Cardiac muscle cell (in vitro differentiated cells and primary cell): ENCODE results near the gene DTX1. TPM values are rescaled to one million over a fixed set of nuclear protein-coding genes. Genes with fewer than 3 reads are reported as not detected.
A peak's percentile ranks its signal among the peaks of the same experiment; 100 is the strongest.

ENCODE experiments used
- DNase-seq, 2 donors: peaks; one replicate each; pipeline versions ENCODE4 v3.0.0 to v3.0.0-alpha.2; 2010 to 2017; ENCODE audit warnings: low read depth in 1 of 2, low spot score in 1 of 2
- H3K27ac ChIP-seq: fragments of 200-600 bp; sonication (generic); 2 replicates; pipeline ENCODE4 v1.5.1; 2016
- H3K27me3 ChIP-seq: fragments of 200-600 bp; sonication (generic); 2 replicates; pipeline ENCODE4 v1.6.0; 2016; ENCODE audit warnings: control low read depth
- H3K36me3 ChIP-seq: fragments of 200-600 bp; sonication (generic); 2 replicates; pipeline ENCODE4 v1.5.1; 2016; ENCODE audit warnings: control low read depth
- H3K4me1 ChIP-seq: fragments of 200-600 bp; sonication (generic); 2 replicates; pipeline ENCODE4 v1.8.1; 2017; ENCODE audit warnings: low read depth, mild to moderate bottlenecking, mixed run types
- H3K4me3 ChIP-seq: fragments of 200-600 bp; sonication (generic); 2 replicates; pipeline ENCODE4 v1.5.1; 2016; ENCODE audit warnings: mild to moderate bottlenecking
- H3K9me3 ChIP-seq: fragments of 200-600 bp; sonication (generic); 2 replicates; pipeline ENCODE4 v1.5.1; 2017; ENCODE audit warnings: low read depth, mild to moderate bottlenecking, control low read depth
- CTCF ChIP-seq: IDR thresholded peaks from 2 replicates; pipeline ENCODE4 v1.5.1; 2012; ENCODE audit warnings: low read depth, mild to moderate bottlenecking, low read length
- polyA plus RNA-seq: library from polyadenylated mRNA; unstranded; fragments of >200 nt; fragmentation: Nextera tagmentation; extraction: Ambion mirVana; gene quantifications from 2 replicates; pipeline ENCODE4 v1.2.1, GENCODE V29; 2016
- total RNA-seq: library from RNA; depleted of rRNA; stranded (reverse); fragments of >200 nt; gene quantifications from 2 replicates; pipeline ENCODE4 v1.2.3, GENCODE V29; 2016

DTX1 gene
- total and polyA plus RNA-seq, 2 experiments from 2014 or later, result 0.46 to 0.48 TPM

- Histone ChIP-seq H3K4me3 (no peak overlapping the region), H3K27me3 (peaks cover 10% of the 10 kb centered on the region), H3K36me3 (no peaks in the 10 kb centered on the region), H3K27ac (no peak overlapping the region), H3K9me3 (no peaks in the 10 kb centered on the region), H3K4me1 (no peaks in the 10 kb centered on the region)
- DNase-seq, result no peak
- no peak for TF ChIP-seq CTCF
Measured at GRCh38 chr12:113099364-113099763, 42.8 kb downstream of the DTX1 start.

GRCh38 chr12:113099764-113100163, 43.2 kb downstream of the DTX1 start:
- Histone ChIP-seq H3K27me3 (peaks cover 11% of the 10 kb centered on the region), H3K4me3 (no peak overlapping the region), H3K4me1 (no peaks in the 10 kb centered on the region), H3K27ac (no peak overlapping the region), H3K9me3 (no peaks in the 10 kb centered on the region), H3K36me3 (no peaks in the 10 kb centered on the region)
- DNase-seq, result no peak
- TF ChIP-seq CTCF, result no peak

DNA sequence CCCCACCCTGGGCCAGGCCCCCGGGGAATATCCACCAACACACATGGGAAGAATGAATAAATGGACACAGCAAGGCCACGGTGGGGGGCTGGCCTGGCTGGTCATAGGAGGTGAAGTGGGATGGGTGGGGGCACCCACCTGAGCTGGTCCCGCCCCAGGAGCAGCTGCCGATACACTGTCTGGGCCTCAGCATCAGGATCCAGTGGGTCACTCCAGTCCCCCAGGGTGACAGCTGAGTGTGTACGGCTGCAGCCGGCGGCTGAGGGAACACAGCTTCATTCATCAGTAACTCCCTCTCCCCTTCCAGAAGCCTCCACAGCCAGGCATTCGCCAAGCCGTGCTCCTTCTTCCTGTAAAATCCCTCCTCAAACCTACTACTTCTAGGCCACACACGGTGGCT, 45.2 kb downstream of the DTX1 start:
- no peak overlapping the region for H3K27ac ChIP-seq
- no peak overlapping the region for H3K4me3 ChIP-seq
- no peak for DNase-seq
- no peak for TF ChIP-seq CTCF
- no peaks in the 10 kb centered on the region for H3K9me3 ChIP-seq
- no peaks in the 10 kb centered on the region for H3K4me1 ChIP-seq
- peaks cover 11% of the 10 kb centered on the region for H3K27me3 ChIP-seq
- H3K36me3 ChIP-seq, result no peaks in the 10 kb centered on the region

GRCh38 chr12:113102811-113103210, 46.3 kb downstream of the DTX1 start:
- DNase-seq, result no peak
- Histone ChIP-seq H3K36me3 (no peaks in the 10 kb centered on the region), H3K9me3 (no peaks in the 10 kb centered on the region), H3K4me1 (no peaks in the 10 kb centered on the region), H3K27ac (no peak overlapping the region), H3K4me3 (no peak overlapping the region), H3K27me3 (peaks cover 11% of the 10 kb centered on the region)
- TF ChIP-seq CTCF, result no peak

DNA sequence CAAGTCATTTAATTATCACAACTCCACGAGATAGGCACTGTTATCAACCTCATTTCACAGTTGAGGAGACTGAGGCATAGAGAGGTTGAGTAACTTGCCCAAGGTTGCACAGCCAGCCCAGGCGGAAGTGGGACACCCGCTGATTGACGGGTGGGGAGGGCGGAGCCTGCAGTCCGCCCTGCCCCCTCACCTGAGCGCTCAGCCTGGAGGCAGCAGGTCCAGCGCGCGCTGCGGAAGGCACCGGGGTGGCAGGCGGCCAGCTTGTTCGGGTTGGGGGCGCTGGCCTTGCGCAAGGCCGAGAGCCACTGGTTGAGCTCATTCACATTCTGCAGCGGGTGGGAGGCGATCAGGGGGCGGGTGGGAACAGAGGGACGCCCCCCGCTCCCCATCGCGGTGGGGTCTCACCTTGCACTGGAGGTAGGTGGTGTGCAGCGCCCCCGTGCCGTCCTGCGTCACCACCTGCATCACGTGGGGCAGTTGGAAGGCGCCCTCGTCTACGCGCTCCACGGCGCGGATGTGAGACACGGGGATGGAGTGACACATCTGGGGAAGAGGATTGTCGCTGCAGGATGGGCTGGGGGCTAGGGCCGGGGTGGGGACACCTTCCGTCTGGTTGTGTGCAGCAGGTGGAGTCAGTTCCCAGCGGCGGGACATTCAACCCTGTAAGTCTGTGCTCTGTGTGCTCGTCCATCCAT, 47.4 kb downstream of the DTX1 start:
- Histone ChIP-seq H3K4me3 (peak overlapping the region; percentile 15), H3K9me3 (no peaks in the 10 kb centered on the region), H3K36me3 (no peaks in the 10 kb centered on the region), H3K27ac (no peak overlapping the region), H3K4me1 (no peaks in the 10 kb centered on the region), H3K27me3 (peaks cover 11% of the 10 kb centered on the region)
- TF ChIP-seq CTCF, result no peak
- DNase-seq, result peak in 1 of 2 donors; percentile 21
